Skeletal muscle satellite cell (primary cell): ENCODE results near the gene ATRNL1.
"Not testable (repeated sequence)": the region's sequence is repeated elsewhere in the genome, so short reads cannot be mapped to it uniquely, and the experiment has no call there.

Source experiments
- H3K27me3 ChIP-seq: 2 replicates; pipeline ENCODE4 v1.7.0; 2013; ENCODE audit warnings: low read length; ENCODE audit not compliant: control insufficient read depth, insufficient read depth
- H3K36me3 ChIP-seq: 2 replicates; pipeline ENCODE4 v1.7.0; 2013; ENCODE audit warnings: mild to moderate bottlenecking, control low read depth, low read length; ENCODE audit not compliant: insufficient read depth
- H3K4me1 ChIP-seq: 2 replicates; pipeline ENCODE4 v1.7.0; 2013; ENCODE audit warnings: low read length; ENCODE audit not compliant: control insufficient read depth, insufficient read depth
- H3K4me2 ChIP-seq: 2 replicates; pipeline ENCODE4 v1.7.0; 2013; ENCODE audit warnings: mild to moderate bottlenecking, low read length
- H3K4me3 ChIP-seq: 2 replicates; pipeline ENCODE4 v1.7.0; 2013; ENCODE audit warnings: low read length
- H3K9ac ChIP-seq: 2 replicates; pipeline ENCODE4 v1.7.0; 2013; ENCODE audit warnings: mild to moderate bottlenecking, low read depth, low read length, moderate library complexity
- H3K9me3 ChIP-seq: replicated peaks from 2 replicates; pipeline ENCODE4 v1.7.0; 2013; ENCODE audit warnings: mild to moderate bottlenecking, control low read depth, low read length

ATRNL1 gene

DNA sequence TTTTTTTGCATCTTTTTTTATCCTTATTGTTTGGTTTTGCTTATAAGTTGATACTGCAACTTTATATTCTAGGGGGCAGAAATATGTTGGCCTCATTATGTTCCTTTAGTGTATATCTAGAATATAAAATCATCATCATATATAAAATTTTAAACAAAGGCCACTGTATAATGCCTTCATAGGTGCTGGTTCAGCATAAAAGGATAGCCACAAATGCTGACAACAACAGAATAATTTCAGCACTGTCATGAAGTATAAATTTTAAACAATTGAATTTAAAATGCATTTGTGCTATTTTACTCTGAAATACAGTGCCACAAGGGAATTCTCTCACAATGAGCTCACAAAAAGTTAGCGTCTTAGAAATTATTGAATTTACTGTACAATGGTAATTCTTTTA lies 285.9 kb downstream of the ATRNL1 start:
- Histone ChIP-seq H3K4me3 (no peak overlapping the region), H3K9ac (no peak overlapping the region), H3K4me1 (no peaks in the 10 kb centered on the region), H3K4me2 (no peak overlapping the region), H3K9me3 (no peaks in the 10 kb centered on the region), H3K36me3 (no peaks in the 10 kb centered on the region), H3K27me3 (no peaks in the 10 kb centered on the region)

DNA sequence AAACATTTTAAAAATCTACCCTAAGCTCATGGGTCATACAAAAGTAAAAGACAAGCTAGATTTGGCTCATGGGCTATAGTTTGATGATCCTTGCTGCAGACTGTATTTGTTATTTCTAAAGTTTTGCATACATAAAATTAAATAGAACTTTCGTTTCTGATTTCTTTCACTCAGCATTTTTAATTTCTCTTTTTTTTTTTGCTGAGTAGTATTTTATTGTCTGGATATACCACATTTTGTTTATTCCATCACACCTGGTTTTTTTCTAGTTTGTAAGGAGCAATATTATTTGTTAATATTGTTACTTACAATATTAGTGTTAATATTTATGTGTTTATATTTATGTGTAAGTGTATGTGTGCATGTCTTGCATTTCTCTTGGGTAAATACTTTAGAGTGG lies 291.5 kb downstream of the ATRNL1 start:
- H3K4me1 ChIP-seq, result no peaks in the 10 kb centered on the region
- H3K4me3 ChIP-seq, result no peak overlapping the region
- no peak overlapping the region for H3K4me2 ChIP-seq
- H3K27me3 ChIP-seq, result no peaks in the 10 kb centered on the region
- H3K36me3 ChIP-seq, result no peaks in the 10 kb centered on the region
- H3K9ac ChIP-seq, result no peak overlapping the region
- H3K9me3 ChIP-seq, result no peaks in the 10 kb centered on the region

DNA sequence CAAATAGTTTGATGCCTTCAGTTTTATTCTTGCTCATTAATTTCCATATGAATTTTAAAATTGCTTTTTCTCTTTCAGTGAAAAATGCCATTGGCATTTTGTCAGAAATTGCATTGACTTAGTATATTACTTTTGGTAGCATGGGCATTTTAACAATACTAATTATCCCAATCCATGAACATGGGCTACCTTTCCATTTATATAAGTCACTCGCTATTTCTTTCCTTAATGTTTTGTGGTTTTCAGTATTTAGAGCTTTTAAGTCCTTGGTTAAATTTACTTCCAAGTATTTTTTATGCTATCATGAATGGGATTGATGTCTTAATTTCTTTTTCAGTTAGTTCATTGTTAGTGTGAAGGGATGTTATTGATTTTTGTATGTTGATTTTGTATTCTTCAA lies 297.4 kb downstream of the ATRNL1 start:
- Histone ChIP-seq H3K9ac (no peak overlapping the region), H3K4me1 (no peaks in the 10 kb centered on the region), H3K9me3 (no peaks in the 10 kb centered on the region), H3K4me2 (no peak overlapping the region), H3K27me3 (no peaks in the 10 kb centered on the region), H3K4me3 (no peak overlapping the region), H3K36me3 (no peaks in the 10 kb centered on the region)

DNA sequence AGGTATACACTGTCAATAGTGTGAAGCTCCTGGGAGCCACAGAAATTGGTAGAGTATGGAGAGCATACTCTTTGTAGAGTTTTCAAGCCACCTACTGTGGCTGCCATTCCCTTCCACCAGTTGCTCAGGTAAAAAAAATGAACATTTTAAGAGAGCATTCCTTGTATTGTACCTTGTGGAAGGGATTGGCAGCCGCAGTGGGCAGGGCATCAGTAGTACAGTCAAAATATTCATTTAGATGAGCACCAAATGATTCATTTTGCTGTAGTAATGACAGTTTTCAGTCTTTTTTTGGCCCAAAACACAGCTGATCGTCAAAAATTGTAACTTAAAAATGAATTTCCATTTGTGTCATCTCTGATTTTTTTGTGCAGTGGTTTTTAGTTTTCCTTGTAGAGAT lies 304.9 kb downstream of the ATRNL1 start:
- Histone ChIP-seq H3K27me3 (no peaks in the 10 kb centered on the region), H3K36me3 (no peaks in the 10 kb centered on the region), H3K9me3 (no peaks in the 10 kb centered on the region), H3K4me1 (peaks cover 6% of the 10 kb centered on the region), H3K4me2 (no peak overlapping the region), H3K9ac (no peak overlapping the region), H3K4me3 (no peak overlapping the region)

DNA sequence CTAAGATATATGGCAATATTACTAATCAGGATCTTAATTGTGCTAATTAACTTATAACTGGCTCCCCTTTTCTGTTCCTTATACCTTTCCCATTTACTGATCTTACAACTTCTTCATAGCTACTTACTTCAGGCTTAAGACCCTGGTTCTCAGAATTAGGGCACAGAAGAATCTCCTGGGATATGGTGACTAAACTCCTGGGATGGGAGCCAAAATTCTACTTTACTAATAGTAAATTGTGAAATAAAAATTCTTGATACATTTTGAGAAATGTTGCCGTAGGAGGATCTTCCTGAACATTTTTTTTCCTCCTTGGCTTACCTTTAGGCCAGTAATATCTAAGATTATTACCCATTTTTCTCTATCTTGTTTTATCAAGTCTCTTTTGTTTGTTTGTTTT lies 309.5 kb downstream of the ATRNL1 start:
- Histone ChIP-seq H3K4me2 (no peak overlapping the region), H3K9ac (no peak overlapping the region), H3K4me3 (no peak overlapping the region)

DNA sequence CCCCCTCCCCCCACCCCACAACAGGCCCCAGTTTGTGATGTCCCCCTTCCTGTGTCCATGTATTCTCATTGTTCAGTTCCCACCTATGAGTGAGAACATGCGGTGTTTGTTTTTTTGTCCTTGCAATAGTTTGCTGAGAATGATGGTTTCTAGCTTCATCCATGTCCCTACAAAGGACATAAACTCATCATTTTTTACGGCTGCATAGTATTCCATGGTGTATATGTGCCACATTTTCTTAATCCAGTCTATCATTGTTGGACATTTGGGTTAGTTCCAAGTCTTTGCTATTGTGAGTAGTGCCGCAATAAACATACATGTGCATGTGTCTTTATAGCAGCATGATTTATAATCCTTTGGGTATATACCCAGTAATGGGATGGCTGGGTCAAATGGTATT lies 312.7 kb downstream of the ATRNL1 start:
- not testable (repeated sequence) for H3K4me1 ChIP-seq, H3K9ac ChIP-seq, H3K9me3 ChIP-seq, H3K36me3 ChIP-seq, H3K4me3 ChIP-seq, H3K4me2 ChIP-seq, H3K27me3 ChIP-seq

More for the DNA sequence above, 309.5 kb downstream of the ATRNL1 start:
- Histone ChIP-seq H3K36me3 (no peaks in the 10 kb centered on the region), H3K27me3 (no peaks in the 10 kb centered on the region), H3K4me1 (peaks cover 7% of the 10 kb centered on the region), H3K9me3 (no peaks in the 10 kb centered on the region)

DNA sequence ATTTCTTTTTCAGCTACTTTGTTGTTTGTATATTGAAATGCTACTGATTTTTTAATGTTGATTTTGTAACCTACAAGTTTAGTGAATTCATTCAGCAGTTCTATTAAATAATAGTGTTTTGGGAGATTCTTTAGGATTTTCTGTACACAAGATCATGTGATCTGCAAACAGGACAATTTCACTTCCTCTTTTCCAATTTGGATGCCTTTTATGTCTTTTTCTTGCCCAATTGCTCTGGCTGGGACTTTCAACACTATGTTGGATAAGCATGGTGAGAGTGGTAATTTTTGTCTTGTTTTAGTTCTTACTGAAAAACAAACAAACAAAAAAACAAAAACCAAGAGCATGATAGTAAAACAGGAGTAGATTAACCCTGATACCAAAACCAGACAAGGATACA lies 316.2 kb downstream of the ATRNL1 start:
- H3K36me3 ChIP-seq, result no peaks in the 10 kb centered on the region
- no peak overlapping the region for H3K4me2 ChIP-seq
- no peak overlapping the region for H3K4me3 ChIP-seq
- no peaks in the 10 kb centered on the region for H3K27me3 ChIP-seq
- no peak overlapping the region for H3K9ac ChIP-seq
- H3K9me3 ChIP-seq, result no peaks in the 10 kb centered on the region
- H3K4me1 ChIP-seq, result no peaks in the 10 kb centered on the region

DNA sequence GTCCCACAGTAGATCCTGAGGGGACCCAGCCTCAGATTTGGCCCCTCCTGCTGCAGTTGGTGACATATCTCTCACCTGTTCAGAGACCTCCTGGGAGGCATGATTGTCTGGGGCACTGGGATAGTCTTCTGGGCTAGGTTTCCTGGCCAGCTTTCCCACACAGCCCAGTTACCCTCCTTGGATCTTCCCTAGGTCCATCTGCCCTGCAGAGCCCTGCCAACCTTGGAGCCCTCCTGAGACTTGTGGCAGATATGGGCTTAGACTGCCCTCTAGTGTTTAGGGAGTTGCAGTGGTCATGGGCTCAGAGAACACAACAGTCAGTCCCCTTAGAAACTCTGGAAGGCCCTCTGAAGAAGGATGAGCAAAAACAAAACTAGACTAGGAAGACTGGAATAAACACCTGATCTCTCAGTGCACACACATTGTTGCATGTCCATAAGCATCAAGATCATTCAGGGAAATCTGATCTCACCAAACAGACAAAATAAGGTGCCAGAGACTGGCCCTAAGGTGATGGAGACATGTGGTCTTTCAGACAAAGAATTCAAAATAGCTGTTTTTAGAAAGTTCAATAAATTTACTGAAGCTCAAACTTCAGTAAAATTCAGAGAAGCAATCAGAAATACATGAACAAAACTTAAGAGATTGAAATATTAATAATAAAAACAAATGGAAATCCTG lies 324.6 kb downstream of the ATRNL1 start:
- H3K9me3 ChIP-seq, result no peaks in the 10 kb centered on the region
- H3K4me1 ChIP-seq, result no peaks in the 10 kb centered on the region
- H3K36me3 ChIP-seq, result no peaks in the 10 kb centered on the region
- no peaks in the 10 kb centered on the region for H3K27me3 ChIP-seq
- no peak overlapping the region for H3K4me2 ChIP-seq
- no peak overlapping the region for H3K4me3 ChIP-seq
- no peak overlapping the region for H3K9ac ChIP-seq

DNA sequence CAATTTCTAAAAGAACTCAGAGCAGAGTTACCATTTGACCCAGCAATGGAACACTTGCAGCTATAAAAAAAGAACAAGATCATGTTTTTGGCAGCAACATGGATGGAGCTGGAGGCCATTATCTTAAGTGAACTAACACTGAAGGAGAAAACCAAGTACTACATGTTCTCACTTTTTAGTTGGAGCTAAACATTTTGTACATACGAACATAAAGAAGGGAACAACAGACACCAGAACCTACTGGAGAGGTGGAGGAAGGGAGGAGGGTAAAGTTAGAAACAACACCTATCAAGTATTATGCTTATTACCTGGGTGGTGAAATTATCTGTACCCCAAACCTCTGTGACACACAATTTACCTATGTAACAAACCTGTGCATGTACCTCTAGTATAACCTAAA lies 329.5 kb downstream of the ATRNL1 start:
- Histone ChIP-seq H3K4me1 (no peaks in the 10 kb centered on the region), H3K27me3 (no peaks in the 10 kb centered on the region), H3K9ac (no peak overlapping the region), H3K4me2 (no peak overlapping the region), H3K4me3 (no peak overlapping the region), H3K36me3 (no peaks in the 10 kb centered on the region), H3K9me3 (no peaks in the 10 kb centered on the region)

DNA sequence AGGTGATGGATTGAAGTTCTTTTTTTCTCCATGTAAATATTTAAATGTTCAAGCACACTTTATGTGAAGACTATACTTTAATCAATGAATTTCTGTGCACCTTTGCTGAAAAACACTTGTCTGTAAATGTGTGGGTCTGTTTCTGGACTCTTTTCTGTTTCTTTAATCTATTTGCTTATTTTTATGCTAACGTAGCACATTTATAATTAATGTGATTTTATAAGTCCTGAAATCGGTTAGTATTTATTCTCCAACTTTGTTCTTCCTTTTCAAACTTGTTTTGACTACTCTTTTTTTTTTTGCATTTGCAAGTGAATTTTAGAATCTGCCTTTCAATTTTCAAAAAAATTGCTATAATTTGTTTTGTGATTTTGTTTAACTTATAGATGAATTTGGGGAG lies 334.4 kb downstream of the ATRNL1 start:
- Histone ChIP-seq H3K4me1 (no peaks in the 10 kb centered on the region), H3K4me3 (no peak overlapping the region), H3K9ac (no peak overlapping the region), H3K27me3 (no peaks in the 10 kb centered on the region), H3K9me3 (no peaks in the 10 kb centered on the region), H3K4me2 (no peak overlapping the region), H3K36me3 (no peaks in the 10 kb centered on the region)

DNA sequence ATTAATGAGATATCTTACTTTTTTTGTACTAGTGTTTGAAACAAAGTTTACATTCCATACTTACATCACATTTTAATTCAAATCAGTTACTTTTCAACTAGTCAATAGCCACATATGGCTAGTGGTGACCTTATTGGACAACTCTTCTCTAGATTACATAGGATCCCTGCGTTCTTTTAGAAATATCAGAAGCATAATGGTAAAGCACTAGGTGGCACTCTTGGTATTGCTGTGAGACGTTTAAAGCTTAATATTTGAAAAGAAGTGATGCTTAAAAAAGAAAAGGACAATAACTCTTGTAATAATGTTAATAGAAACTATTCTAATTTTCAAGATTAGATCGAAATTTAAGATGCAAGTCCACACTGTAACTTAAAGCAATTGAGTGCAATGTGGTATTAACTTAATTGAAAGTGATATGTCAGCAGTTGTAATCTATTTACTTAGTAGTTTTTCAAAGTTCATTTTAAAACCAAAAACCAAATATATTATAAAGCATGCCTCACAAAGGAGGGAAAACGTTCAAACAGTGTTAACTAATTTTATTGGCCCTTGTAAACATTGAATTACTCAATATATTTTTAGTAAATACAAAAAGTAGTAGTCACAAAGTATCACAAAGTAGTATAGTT lies 339.1 kb downstream of the ATRNL1 start:
- H3K9ac ChIP-seq, result peak overlapping the region; percentile 26
- H3K4me3 ChIP-seq, result no peak overlapping the region

DNA sequence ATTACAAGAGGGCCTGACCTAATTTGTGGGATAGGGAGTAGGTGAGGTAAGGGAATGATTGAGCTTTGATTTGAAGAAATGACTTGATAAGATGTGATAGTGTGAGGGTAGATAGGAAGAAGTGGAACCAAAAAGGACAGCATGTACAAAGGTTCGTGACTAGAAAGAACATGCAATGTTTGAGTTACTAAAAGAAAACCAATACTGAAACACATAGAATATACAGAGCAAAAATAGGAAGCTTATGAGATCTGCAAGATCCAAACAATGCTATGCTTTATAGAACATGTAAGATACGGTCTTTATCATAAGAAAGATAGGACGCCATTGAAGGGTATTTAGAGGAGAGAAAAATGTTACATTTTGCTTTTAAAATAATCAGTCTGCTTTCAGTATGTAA lies 343.8 kb downstream of the ATRNL1 start:
- H3K4me2 ChIP-seq, result no peak overlapping the region
- H3K9ac ChIP-seq, result no peak overlapping the region
- no peaks in the 10 kb centered on the region for H3K36me3 ChIP-seq
- H3K4me3 ChIP-seq, result no peak overlapping the region
- H3K4me1 ChIP-seq, result peaks cover 9% of the 10 kb centered on the region
- H3K27me3 ChIP-seq, result no peaks in the 10 kb centered on the region
- H3K9me3 ChIP-seq, result no peaks in the 10 kb centered on the region

More for the DNA sequence above, 339.1 kb downstream of the ATRNL1 start:
- Histone ChIP-seq H3K4me2 (no peak overlapping the region), H3K36me3 (no peaks in the 10 kb centered on the region), H3K9me3 (no peaks in the 10 kb centered on the region), H3K27me3 (no peaks in the 10 kb centered on the region), H3K4me1 (peaks cover 9% of the 10 kb centered on the region)
